Gastroesophageal sphincter (tissue), 4 donors: ENCODE data around the gene CAD. TPM values are rescaled to one million over a fixed set of nuclear protein-coding genes. Genes with fewer than 3 reads are reported as not detected.

Experiments used
- ATAC-seq: fragments of 150-250 bp; one replicate; pipeline ENCODE4 v1.9.1; 2016; ENCODE audit warnings: mild to moderate bottlenecking, moderate library complexity
- H3K27ac ChIP-seq, 4 donors: fragments of 200-600 bp; sonication (generic) in 3 of 4; 1 replicate in 3 of 4; 2 replicates in 1 of 4; pipeline ENCODE4 v1.5.1; 2016 to 2019
- H3K27me3 ChIP-seq: fragments of 200-600 bp; sonication (generic); one replicate; pipeline ENCODE4 v1.5.1; 2019
- H3K36me3 ChIP-seq, 2 donors: fragments of 200-600 bp; sonication (generic); one replicate each; pipeline ENCODE4 v1.5.1; 2019; ENCODE audit warnings: control low read depth in 1 of 2
- H3K4me1 ChIP-seq, 3 donors: fragments of 200-600 bp; sonication (generic); 1 replicate in 2 of 3; 2 replicates in 1 of 3; pipeline ENCODE4 v1.5.1; 2016 to 2019; ENCODE audit warnings: control low read depth in 2 of 3
- H3K4me3 ChIP-seq, 2 donors: fragments of 200-600 bp; sonication (generic); one replicate each; pipeline ENCODE4 v1.5.1; 2019; ENCODE audit warnings: mild to moderate bottlenecking in 1 of 2, moderate library complexity in 1 of 2
- H3K9me3 ChIP-seq, 3 donors: fragments of 200-600 bp; sonication (generic); one replicate each; pipeline ENCODE4 v1.5.1; 2017 to 2019; ENCODE audit warnings: control low read depth in 2 of 3
- CTCF ChIP-seq, 4 experiments: fragments of 200-600 bp in 2 of 4; fragments of 450-650 bp in 2 of 4; sonication (generic) in 1 of 4; IDR thresholded peaks; one replicate each; pipeline ENCODE4 v1.5.1; 2017 to 2019; ENCODE audit warnings: antibody characterized with exemption in 4 of 4, mild to moderate bottlenecking in 2 of 4, moderate library complexity in 2 of 4
- EP300 ChIP-seq: sonication (generic); formaldehyde crosslinking; IDR thresholded peaks from one replicate; pipeline ENCODE4 v1.6.1; 2017; ENCODE audit warnings: antibody characterized with exemption, mild to moderate bottlenecking
- POLR2A ChIP-seq, 2 donors: fragments of 450-650 bp; IDR thresholded peaks; one replicate each; pipeline ENCODE4 v1.6.1; 2017; ENCODE audit warnings: antibody characterized with exemption in 2 of 2, mild to moderate bottlenecking in 2 of 2, moderate library complexity in 1 of 2
- POLR2AphosphoS5 ChIP-seq: sonication (generic); formaldehyde crosslinking; IDR thresholded peaks from one replicate; pipeline ENCODE4 v1.6.1; 2017; ENCODE audit warnings: antibody characterized with exemption
- WGBS, 2 donors: methylation state at CpG; one replicate each; pipeline ENCODE4 v1.1.5; 2018; ENCODE audit warnings: low coverage in 1 of 2; 5-methylcytosine and 5-hydroxymethylcytosine counted together
- total RNA-seq, 4 donors: library from RNA; depleted of rRNA; stranded (reverse); fragments of >200 nt; gene quantifications; one replicate each; pipeline ENCODE4 v1.1.0, GENCODE V29; 2016

The CAD gene
- total RNA-seq, 4 donors from 2014 or later: 12.1 to 23.3 (median 16.3) TPM

GRCh38 chr2:27249891-27250651, 32.9 kb downstream of the CAD start:
- no peaks in the 10 kb centered on the region for H3K4me1 ChIP-seq
- 40 to 49% methylated on average over 1 to 3 of the region's 22 CpGs for WGBS, 2 donors
- no peak overlapping the region for H3K27ac ChIP-seq
- no peak for TF ChIP-seq POLR2A (IDR thresholded peaks at IDR 0.05)
- no peak for TF ChIP-seq EP300
- TF ChIP-seq CTCF (IDR thresholded peaks at IDR 0.05): peak in 1 of 4 experiments; percentile 59
- H3K4me3 ChIP-seq: no peak overlapping the region
- H3K27me3 ChIP-seq: peaks cover 67% of the 10 kb centered on the region
- ATAC-seq: peak; percentile 62
- no peaks in the 10 kb centered on the region for H3K9me3 ChIP-seq
- H3K36me3 ChIP-seq: no peaks in the 10 kb centered on the region

- peaks cover 70% of the 10 kb centered on the region for H3K27me3 ChIP-seq
These were observed 33.6 kb downstream of the CAD start for GRCh38 chr2:27250652-27251379.

GRCh38 chr2:27251766-27252165, 34.6 kb downstream of the CAD start:
- Histone ChIP-seq H3K27ac (no peak overlapping the region), H3K4me1 (no peaks in the 10 kb centered on the region), H3K4me3 (no peak overlapping the region), H3K9me3 (no peaks in the 10 kb centered on the region), H3K36me3 (no peaks in the 10 kb centered on the region), H3K27me3 (peaks cover 79% of the 10 kb centered on the region)
- TF ChIP-seq CTCF (IDR thresholded peaks at IDR 0.05): no peak
- TF ChIP-seq EP300: no peak
- TF ChIP-seq POLR2A (IDR thresholded peaks at IDR 0.05): no peak
- no peak for TF ChIP-seq POLR2AphosphoS5
- no CpG with 5 or more reads among the region's 13 CpGs for WGBS, 2 donors
- ATAC-seq: no peak

More at GRCh38 chr2:27250652-27251379, 33.6 kb downstream of the CAD start:
- Histone ChIP-seq H3K4me3 (no peak overlapping the region), H3K9me3 (no peaks in the 10 kb centered on the region), H3K4me1 (no peaks in the 10 kb centered on the region), H3K36me3 (no peaks in the 10 kb centered on the region), H3K27ac (no peak overlapping the region)
- no peak for TF ChIP-seq POLR2A (IDR thresholded peaks at IDR 0.05)
- no peak for TF ChIP-seq EP300
- no peak for TF ChIP-seq POLR2AphosphoS5
- TF ChIP-seq CTCF (IDR thresholded peaks at IDR 0.05): no peak
- ATAC-seq: no peak
- 57% methylated on average over 7 of the region's 13 CpGs; no CpG with 5 or more reads in 1 of the 2 donors for WGBS, 2 donors

- TF ChIP-seq CTCF (IDR thresholded peaks at IDR 0.05): no peak
- TF ChIP-seq EP300: no peak
- no peak for TF ChIP-seq POLR2AphosphoS5
- no peak for TF ChIP-seq POLR2A (IDR thresholded peaks at IDR 0.05)
- Histone ChIP-seq H3K4me3 (no peak overlapping the region), H3K4me1 (no peaks in the 10 kb centered on the region), H3K27ac (no peak overlapping the region), H3K9me3 (no peaks in the 10 kb centered on the region), H3K36me3 (no peaks in the 10 kb centered on the region), H3K27me3 (peaks cover 96% of the 10 kb centered on the region)
- no peak for ATAC-seq
- 15 to 27% methylated on average over 7 to 10 of the region's 13 CpGs for WGBS, 2 donors
These were observed 38.0 kb downstream of the CAD start for GRCh38 chr2:27255187-27255586.
